ENCODE measurements around the gene MYBPHL.

MYBPHL gene

GRCh38 chr1:109268431-109269211, 38.2 kb downstream of the MYBPHL start:
- Histone ChIP-seq H3K4me3 (replicated peaks; ENCODE audit: low read depth, low read length) (no peak overlapping the region), H3K36me3 (ENCODE audit: control insufficient read depth, insufficient read depth, low read length) (no peaks in the 10 kb centered on the region), H3K27me3 (replicated peaks; ENCODE audit: control insufficient read depth, insufficient read depth, low read length) (no peaks in the 10 kb centered on the region)
- no peak for TF ChIP-seq CTCF (IDR thresholded peaks at IDR 0.05; ENCODE audit: insufficient read depth, low read length, poor library complexity, severe bottlenecking)
- DNase-seq (ENCODE audit: extremely low read depth, insufficient read length) = no peak

DNA sequence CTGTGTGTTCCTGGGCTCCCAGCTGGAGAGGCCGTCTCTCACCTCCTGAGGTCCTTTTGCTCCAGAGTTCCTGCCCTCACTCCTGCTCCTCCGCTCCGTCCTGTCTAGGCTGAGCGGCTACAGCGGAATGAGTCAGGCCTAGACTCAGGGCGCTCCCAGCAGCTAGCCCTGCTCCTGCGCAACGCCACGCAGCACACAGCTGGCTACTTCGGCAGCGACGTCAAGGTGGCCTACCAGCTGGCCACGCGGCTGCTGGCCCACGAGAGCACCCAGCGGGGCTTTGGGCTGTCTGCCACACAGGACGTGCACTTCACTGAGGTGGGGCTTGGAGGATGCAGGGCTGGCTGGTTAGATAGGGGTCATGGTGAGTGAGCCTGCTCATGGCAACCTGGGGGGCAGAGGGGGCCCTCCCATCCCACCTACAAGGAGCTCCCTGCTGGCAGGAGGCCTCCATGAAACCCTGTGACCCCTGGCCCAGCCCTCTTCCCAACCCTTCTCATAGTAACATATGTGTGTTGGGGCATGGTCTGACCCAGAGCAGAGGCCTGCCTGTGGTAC, 39.0 kb downstream of the MYBPHL start:
- TF ChIP-seq CTCF (IDR thresholded peaks at IDR 0.05; ENCODE audit: insufficient read depth, low read length, poor library complexity, severe bottlenecking) = no peak
- H3K4me3 ChIP-seq (replicated peaks; ENCODE audit: low read depth, low read length) = no peak overlapping the region

DNA sequence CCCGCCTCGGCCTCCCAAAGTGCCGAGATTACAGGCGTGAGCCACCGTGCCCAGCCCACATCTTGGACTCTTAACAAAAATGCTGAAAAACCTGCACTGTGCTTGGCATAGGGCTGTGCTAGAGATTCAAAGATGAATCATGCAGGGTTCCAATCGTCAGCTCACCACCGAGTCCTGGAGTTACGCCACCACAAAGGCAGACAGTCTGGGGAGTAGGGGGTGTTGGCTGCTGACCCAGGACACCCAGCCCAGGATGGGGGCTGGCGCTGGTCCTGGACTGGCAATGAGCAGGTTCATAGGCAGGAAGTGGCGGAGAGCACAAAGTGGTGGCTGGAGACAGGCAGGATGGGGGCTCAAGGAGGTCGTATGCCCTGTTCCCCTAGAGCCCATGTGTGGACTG, 39.8 kb downstream of the MYBPHL start:
- Histone ChIP-seq H3K27me3 (replicated peaks; ENCODE audit: control insufficient read depth, insufficient read depth, low read length) (no peaks in the 10 kb centered on the region), H3K36me3 (ENCODE audit: control insufficient read depth, insufficient read depth, low read length) (no peaks in the 10 kb centered on the region), H3K4me3 (replicated peaks; ENCODE audit: low read depth, low read length) (no peak overlapping the region)
- no peak for DNase-seq (ENCODE audit: extremely low read depth, insufficient read length)
- TF ChIP-seq CTCF (IDR thresholded peaks at IDR 0.05; ENCODE audit: insufficient read depth, low read length, poor library complexity, severe bottlenecking) = no peak

More for the DNA sequence above, 39.0 kb downstream of the MYBPHL start:
- no peaks in the 10 kb centered on the region for H3K27me3 ChIP-seq (replicated peaks; ENCODE audit: control insufficient read depth, insufficient read depth, low read length)
- DNase-seq (ENCODE audit: extremely low read depth, insufficient read length) = no peak
- H3K36me3 ChIP-seq (ENCODE audit: control insufficient read depth, insufficient read depth, low read length) = no peaks in the 10 kb centered on the region

- H3K27me3 ChIP-seq (replicated peaks; ENCODE audit: control insufficient read depth, insufficient read depth, low read length) = no peaks in the 10 kb centered on the region
- TF ChIP-seq CTCF (IDR thresholded peaks at IDR 0.05; ENCODE audit: insufficient read depth, low read length, poor library complexity, severe bottlenecking) = no peak
- DNase-seq (ENCODE audit: extremely low read depth, insufficient read length) = peak; percentile 3
- no peaks in the 10 kb centered on the region for H3K36me3 ChIP-seq (ENCODE audit: control insufficient read depth, insufficient read depth, low read length)
- H3K4me3 ChIP-seq (replicated peaks; ENCODE audit: low read depth, low read length) = no peak overlapping the region
These were observed 41.0 kb downstream of the MYBPHL start for GRCh38 chr1:109265741-109266330.

GRCh38 chr1:109265016-109265415, 41.8 kb downstream of the MYBPHL start:
- DNase-seq (ENCODE audit: extremely low read depth, insufficient read length) = peak; percentile 13

More at GRCh38 chr1:109265016-109265415, 41.8 kb downstream of the MYBPHL start:
- Histone ChIP-seq H3K36me3 (ENCODE audit: control insufficient read depth, insufficient read depth, low read length) (no peaks in the 10 kb centered on the region), H3K4me3 (replicated peaks; ENCODE audit: low read depth, low read length) (no peak overlapping the region), H3K27me3 (replicated peaks; ENCODE audit: control insufficient read depth, insufficient read depth, low read length) (no peaks in the 10 kb centered on the region)
- TF ChIP-seq CTCF (IDR thresholded peaks at IDR 0.05; ENCODE audit: insufficient read depth, low read length, poor library complexity, severe bottlenecking) = no peak
